ENCODE data around the gene SLC6A5.

SLC6A5 gene

DNA sequence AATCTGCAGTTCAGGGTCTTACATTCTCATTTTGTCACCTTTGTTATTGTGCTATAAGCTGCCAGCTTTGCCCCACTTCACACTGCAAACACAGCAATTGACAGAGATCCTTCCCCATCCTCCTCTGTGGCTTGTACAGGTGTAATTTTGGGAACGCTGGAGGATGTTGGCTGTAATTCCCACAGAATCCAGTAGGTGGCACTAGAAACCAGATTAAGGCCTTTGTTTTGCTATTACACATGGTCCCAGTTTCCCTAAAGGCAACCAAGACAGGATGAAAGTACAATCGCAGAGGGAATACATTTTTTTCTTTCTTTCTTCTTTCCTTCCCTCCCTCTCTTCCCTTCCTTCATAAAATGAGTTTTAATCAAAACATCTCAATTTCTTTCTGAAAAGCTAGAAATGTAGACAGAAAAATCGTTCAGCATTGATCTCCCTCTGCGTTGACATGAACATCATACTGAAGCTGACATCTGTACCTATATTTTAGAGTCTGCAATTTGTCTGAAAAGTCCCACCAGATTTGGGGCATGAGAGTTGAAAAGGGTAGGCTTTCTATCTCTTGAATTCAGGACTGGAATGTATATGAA is 48.7 kb downstream of the SLC6A5 start:
- ATAC-seq (ENCODE audit: low read depth), result peak; percentile 55; the same call in 2 of the 3 replicates
- no peak for DNase-seq (ENCODE audit: low spot score)

GRCh38 chr11:20652150-20652806 is 52.9 kb downstream of the SLC6A5 start:
- H3K27me3 ChIP-seq (ENCODE audit: insufficient read depth, poor library complexity, severe bottlenecking), result peaks cover 16% of the 10 kb centered on the region
- no peak overlapping the region for H3K27ac ChIP-seq (ENCODE audit: poor library complexity, severe bottlenecking)
- H3K4me3 ChIP-seq (ENCODE audit: severe bottlenecking), result no peak overlapping the region
- H3K9me3 ChIP-seq (ENCODE audit: severe bottlenecking), result no peaks in the 10 kb centered on the region
- ATAC-seq (ENCODE audit: low read depth) (no peak), DNase-seq (ENCODE audit: low spot score) (no peak)
- H3K36me3 ChIP-seq (ENCODE audit: low read depth), result no peaks in the 10 kb centered on the region
- TF ChIP-seq, protein P1, sequence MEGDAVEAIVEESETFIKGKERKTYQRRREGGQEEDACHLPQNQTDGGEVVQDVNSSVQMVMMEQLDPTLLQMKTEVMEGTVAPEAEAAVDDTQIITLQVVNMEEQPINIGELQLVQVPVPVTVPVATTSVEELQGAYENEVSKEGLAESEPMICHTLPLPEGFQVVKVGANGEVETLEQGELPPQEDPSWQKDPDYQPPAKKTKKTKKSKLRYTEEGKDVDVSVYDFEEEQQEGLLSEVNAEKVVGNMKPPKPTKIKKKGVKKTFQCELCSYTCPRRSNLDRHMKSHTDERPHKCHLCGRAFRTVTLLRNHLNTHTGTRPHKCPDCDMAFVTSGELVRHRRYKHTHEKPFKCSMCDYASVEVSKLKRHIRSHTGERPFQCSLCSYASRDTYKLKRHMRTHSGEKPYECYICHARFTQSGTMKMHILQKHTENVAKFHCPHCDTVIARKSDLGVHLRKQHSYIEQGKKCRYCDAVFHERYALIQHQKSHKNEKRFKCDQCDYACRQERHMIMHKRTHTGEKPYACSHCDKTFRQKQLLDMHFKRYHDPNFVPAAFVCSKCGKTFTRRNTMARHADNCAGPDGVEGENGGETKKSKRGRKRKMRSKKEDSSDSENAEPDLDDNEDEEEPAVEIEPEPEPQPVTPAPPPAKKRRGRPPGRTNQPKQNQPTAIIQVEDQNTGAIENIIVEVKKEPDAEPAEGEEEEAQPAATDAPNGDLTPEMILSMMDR (IDR thresholded peaks at IDR 0.05; ENCODE audit: poor library complexity, severe bottlenecking), result no peak
- H3K4me1 ChIP-seq (ENCODE audit: insufficient read depth, poor library complexity, severe bottlenecking), result no peaks in the 10 kb centered on the region

More for the DNA sequence above, 48.7 kb downstream of the SLC6A5 start:
- Histone ChIP-seq H3K27me3 (ENCODE audit: insufficient read depth, poor library complexity, severe bottlenecking) (peaks cover 5% of the 10 kb centered on the region), H3K4me1 (ENCODE audit: insufficient read depth, poor library complexity, severe bottlenecking) (no peaks in the 10 kb centered on the region), H3K4me3 (ENCODE audit: severe bottlenecking) (no peak overlapping the region), H3K36me3 (ENCODE audit: low read depth) (no peaks in the 10 kb centered on the region), H3K9me3 (ENCODE audit: severe bottlenecking) (no peaks in the 10 kb centered on the region), H3K27ac (ENCODE audit: poor library complexity, severe bottlenecking) (no peak overlapping the region)
- TF ChIP-seq, protein P1 (IDR thresholded peaks at IDR 0.05; ENCODE audit: poor library complexity, severe bottlenecking), result peak; percentile 87

- H3K4me1 ChIP-seq (ENCODE audit: insufficient read depth, poor library complexity, severe bottlenecking), result no peaks in the 10 kb centered on the region
- no peaks in the 10 kb centered on the region for H3K36me3 ChIP-seq (ENCODE audit: low read depth)
- TF ChIP-seq, protein P1 (IDR thresholded peaks at IDR 0.05; ENCODE audit: poor library complexity, severe bottlenecking), result no peak
- no peak overlapping the region for H3K27ac ChIP-seq (ENCODE audit: poor library complexity, severe bottlenecking)
- no peak for DNase-seq (ENCODE audit: low spot score)
- peaks cover 20% of the 10 kb centered on the region for H3K27me3 ChIP-seq (ENCODE audit: insufficient read depth, poor library complexity, severe bottlenecking)
- no peak overlapping the region for H3K4me3 ChIP-seq (ENCODE audit: severe bottlenecking)
- ATAC-seq (ENCODE audit: low read depth), result no peak
- H3K9me3 ChIP-seq (ENCODE audit: severe bottlenecking), result no peaks in the 10 kb centered on the region
Measured at GRCh38 chr11:20654038-20654437, 54.6 kb downstream of the SLC6A5 start.

DNA sequence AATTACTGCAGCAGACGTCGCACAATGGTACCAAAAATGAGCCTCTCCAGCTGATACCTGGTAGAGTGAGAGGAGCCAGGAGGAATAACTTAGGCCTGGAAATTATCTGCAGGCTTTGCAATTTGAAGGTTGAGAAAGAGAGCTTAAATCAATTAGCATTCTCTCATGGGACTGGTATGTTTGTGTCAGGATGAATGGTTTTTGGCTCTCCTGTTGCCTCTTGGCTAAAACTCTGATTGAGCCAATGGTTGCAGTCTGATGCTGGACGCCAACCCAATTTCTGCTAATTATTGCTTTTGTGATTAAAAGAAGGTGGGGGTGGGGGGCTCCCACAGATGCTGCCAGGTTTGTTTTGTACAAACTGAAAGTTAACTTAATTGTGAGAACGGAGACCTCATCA is 57.5 kb downstream of the SLC6A5 start:
- Histone ChIP-seq H3K4me3 (ENCODE audit: severe bottlenecking) (no peak overlapping the region), H3K9me3 (ENCODE audit: severe bottlenecking) (no peaks in the 10 kb centered on the region), H3K27me3 (ENCODE audit: insufficient read depth, poor library complexity, severe bottlenecking) (peaks cover 20% of the 10 kb centered on the region), H3K27ac (ENCODE audit: poor library complexity, severe bottlenecking) (no peak overlapping the region), H3K36me3 (ENCODE audit: low read depth) (no peaks in the 10 kb centered on the region), H3K4me1 (ENCODE audit: insufficient read depth, poor library complexity, severe bottlenecking) (no peaks in the 10 kb centered on the region)
- DNase-seq (ENCODE audit: low spot score) (no peak), ATAC-seq (ENCODE audit: low read depth) (no peak)
- TF ChIP-seq, protein P1 (IDR thresholded peaks at IDR 0.05; ENCODE audit: poor library complexity, severe bottlenecking), result no peak

DNA sequence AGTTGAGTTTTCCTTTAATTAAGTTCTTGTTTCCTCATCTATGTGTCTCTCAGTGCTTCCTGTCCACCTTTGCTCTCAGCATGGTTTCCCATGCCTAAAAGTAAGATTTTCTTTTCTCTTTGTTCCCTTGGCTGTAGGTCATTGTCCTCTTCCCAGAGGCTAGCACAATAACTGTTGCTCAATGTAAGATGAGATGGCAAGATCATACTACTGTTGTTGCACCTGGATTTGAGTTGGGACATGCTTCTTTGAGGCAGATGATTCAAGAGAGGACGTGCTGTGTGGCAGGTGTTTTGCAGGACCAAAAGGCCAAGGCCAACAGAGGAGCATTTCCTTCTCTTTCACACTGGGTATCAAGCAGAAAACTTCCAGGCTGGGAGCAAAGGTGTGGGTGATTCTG is 58.7 kb downstream of the SLC6A5 start:
- H3K36me3 ChIP-seq (ENCODE audit: low read depth), result no peaks in the 10 kb centered on the region
- DNase-seq (ENCODE audit: low spot score) (no peak), ATAC-seq (ENCODE audit: low read depth) (no peak)
- H3K4me3 ChIP-seq (ENCODE audit: severe bottlenecking), result no peak overlapping the region
- H3K9me3 ChIP-seq (ENCODE audit: severe bottlenecking), result no peaks in the 10 kb centered on the region
- no peaks in the 10 kb centered on the region for H3K4me1 ChIP-seq (ENCODE audit: insufficient read depth, poor library complexity, severe bottlenecking)
- no peak overlapping the region for H3K27ac ChIP-seq (ENCODE audit: poor library complexity, severe bottlenecking)
- TF ChIP-seq, protein P1 (IDR thresholded peaks at IDR 0.05; ENCODE audit: poor library complexity, severe bottlenecking), result no peak
- peaks cover 16% of the 10 kb centered on the region for H3K27me3 ChIP-seq (ENCODE audit: insufficient read depth, poor library complexity, severe bottlenecking)
